Activated T-cell treated with anti-CD3 and anti-CD28 coated beads for 48 hours (primary cell): ENCODE data around the gene SH3GL2.

ENCODE experiments used
- DNase-seq: peaks from one replicate; pipeline ENCODE4 v3.0.0-alpha.2; 2020; ENCODE audit warnings: low read depth

SH3GL2 gene

DNA sequence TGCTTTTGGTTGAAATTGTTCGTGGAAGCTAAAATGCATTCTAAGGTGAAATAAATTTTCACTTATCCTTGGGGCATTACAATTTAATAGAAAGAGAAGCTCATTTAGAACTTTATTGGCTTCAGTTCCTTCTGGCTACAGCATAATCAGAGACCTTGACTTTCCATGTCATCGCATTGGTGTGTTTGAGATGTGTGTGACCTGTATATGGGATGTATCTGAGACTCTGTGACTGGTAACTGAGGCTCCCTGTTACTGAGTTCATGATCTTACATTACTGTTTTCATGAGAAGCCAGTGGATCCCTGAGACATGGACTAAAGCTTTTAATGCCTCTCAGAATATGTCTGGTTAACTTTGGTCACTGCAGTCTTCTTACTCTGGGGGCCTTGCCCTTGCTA lies 32.5 kb downstream of the SH3GL2 start:
- no peak for DNase-seq

DNA sequence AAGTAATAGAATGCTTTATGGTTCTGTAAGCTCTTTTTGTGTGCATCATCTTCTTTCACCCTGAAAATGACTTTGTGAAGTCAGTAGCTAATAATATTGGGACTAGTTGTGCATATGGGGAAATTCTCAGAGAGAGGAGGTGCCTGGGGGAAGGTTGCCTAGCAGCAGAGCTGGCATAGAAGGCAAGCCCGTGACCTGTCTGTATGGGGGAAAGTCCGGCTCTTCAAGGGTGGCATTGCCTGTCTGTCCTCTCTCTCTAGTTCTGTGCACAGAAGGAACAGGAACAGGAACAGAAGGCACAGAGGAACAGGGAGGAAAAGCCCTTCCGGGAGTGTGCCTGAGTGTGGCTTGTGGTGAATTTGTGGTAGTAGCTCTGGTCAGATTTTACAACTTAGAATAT lies 33.1 kb downstream of the SH3GL2 start:
- no peak for DNase-seq

DNA sequence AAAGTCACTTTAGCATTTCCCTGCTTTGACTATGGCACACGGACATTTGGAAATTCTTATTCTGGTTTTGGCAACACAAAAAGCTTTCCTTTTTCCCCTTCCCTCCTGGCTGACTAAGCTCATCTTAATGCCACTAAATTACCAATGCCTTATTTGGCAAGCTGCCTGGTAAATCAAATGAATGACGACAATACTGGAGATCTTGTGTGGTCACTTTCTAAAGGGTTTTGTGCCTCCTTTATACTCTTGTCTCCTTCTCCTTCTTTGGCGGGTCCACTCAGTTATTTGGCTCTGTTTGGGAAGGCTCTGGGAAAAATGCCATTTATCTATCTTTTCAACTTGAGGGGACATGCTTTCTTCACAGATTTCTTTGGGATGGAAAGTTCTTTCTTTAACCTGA lies 34.9 kb downstream of the SH3GL2 start:
- DNase-seq = no peak

DNA sequence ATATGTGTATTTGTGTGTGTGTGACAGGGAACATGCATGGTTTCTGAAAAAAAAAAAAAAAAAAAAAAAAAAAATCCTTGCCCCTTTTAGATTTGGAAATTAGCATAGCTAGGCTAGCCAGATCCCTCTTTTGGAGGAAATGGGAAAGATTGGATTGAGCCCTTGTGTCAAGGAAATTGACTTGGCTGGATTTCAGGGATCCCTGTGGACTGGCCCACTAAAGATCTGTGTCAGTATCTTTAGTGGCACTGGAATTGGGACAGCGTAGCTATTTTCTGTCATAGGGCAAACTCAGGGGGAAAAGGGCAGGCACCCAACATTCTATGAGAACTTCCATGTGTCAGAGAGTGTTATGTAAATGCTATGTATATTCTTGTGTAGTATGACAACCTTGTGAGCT lies 35.4 kb downstream of the SH3GL2 start:
- DNase-seq = no peak

DNA sequence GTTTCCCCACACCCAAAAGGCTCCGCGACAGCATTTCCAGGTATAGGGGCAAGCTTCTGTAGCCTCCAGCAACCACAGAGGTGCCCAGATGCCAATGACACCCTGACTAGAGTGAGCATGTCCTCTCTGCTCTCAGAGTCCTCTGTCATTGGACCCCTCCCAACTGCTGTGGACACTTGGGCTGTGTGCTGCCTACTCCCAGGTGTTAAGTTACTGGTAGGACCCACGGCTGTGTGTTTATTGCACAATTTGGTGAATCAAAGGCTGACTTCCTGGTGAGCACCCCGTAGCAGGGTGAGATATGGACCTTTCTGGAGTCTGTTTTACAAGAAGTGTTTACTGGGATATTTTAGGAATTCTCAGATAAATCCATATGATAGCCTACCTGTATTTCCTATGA lies 36.0 kb downstream of the SH3GL2 start:
- DNase-seq = no peak

DNA sequence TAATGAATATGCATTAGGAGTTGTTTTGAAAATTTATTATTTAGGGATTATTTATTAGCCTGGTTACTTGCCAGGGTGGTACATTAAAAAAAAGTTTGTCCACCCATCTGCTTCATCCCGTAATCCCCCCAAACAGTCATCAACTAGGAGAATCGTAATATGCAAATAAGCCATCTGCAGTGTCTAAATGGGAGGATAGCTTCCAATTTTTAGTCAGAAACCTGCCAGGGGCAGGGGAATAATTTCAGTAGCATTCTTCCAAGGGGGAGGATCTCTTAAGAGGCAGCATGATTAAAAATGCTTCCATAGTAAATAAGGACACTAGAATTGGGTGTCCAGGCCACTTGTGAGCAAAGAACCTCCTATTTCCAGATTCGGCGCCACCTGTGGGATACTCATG lies 43.3 kb downstream of the SH3GL2 start:
- no peak for DNase-seq

DNA sequence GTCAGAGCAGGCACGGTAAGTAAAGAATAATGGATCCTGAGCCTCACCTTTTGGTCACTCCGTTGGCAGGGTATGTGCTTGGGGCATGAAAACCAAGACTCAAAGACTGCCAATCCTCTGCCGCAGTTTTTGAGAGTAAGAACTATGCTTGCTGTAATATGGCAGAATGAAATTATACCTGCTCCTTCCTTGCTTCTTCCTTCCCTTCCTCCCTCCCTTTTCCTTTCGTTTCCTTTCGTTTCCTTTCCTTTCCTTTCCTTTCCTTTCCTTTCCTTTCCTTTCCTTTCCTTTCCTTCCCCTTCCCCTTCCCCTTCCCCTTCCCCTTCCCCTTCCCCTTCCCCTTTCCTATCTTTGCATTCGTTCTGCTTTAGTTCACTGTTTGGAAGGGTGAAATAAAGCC lies 43.9 kb downstream of the SH3GL2 start:
- DNase-seq = no peak

DNA sequence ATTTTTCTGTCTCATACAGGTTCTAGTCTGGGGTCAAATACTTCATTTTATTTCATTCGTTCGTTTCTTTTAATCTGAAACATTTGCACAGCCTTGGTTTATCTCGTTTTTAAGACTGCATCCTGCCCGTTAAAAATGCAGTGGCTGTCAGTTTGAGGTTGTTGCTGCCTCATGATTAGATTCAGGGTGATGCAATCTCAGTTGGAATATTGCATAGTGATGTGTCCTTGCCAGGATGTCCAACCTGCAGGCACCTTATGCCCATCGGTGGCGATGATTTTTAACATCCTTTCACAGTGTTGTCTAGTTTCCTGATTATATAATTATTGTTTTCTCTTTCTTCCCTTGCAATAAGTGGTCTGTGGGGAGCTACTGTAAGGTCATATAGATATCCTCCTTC lies 45.1 kb downstream of the SH3GL2 start:
- no peak for DNase-seq

DNA sequence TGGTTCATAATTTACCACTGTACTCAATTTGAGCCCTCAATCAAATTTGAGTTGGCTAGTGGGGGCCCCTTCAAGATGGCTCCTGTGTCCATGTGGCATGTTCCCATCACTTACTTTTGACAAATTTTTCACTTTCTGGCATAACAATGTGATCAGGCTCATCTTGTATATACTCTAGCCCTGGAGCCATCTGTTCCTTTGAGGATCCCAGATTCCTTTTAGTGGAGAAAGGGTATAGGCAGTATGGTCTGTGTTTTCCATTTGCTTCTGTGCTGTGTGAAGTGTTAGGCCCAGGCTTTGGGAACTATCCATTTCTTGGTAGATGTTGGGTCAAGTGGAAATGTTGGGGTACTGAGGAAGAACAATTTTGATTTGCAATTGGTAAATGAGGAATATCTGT lies 45.7 kb downstream of the SH3GL2 start:
- DNase-seq = no peak

DNA sequence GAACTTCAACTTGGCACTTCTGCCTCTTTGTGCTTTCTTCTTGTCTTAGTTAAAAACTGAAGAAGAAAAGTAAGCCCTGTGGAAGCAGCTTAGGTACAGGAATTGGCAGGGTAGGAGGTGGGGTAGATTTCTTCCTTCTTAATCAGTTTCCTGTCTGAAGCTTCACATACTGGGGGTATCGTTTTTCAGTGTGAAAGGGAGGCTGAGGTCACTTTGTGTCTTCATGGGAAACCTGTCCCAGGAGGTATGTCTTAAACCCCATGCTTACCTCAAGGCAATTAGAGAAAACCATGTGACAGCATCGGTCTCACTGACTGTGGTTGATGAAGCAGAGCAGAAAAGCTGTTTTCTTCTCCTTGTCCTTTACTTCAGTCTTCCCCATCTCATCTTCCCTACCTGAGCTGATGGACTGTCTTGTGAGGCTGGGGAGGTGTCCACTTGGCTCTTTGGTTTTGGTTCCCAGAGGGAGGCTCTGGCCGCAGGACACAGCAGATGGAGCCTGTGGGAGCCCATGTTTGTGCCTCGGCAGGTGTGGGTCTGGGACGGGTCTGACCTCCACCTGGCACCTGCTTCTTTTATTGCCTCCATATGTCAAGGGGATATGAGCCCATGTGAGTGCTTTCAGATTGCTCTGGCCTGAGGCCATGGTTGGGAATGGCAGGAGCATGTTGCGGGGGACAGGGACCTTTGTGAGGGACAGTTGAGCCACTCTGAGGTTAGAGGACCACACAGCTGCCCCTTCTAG lies 47.0 kb downstream of the SH3GL2 start:
- no peak for DNase-seq

DNA sequence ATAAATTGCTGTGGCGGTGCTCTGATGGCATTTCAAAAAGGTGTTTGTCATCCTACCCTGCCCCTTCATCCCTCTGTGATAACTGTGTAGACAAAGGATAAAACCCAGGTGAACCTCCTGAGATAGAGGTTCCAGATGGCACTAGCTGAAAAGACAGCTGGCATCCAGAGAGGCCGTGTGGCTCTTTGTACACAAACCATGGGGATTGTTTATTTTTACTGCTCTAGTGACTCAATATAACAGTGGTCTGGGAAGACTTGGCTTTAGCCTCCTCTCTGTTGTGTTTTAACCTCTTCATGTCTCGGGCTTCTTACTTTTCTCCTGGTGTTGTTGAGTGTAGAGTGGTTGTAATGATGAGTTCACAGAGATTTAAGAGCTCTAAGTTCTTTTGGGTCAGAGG lies 48.8 kb downstream of the SH3GL2 start:
- DNase-seq = no peak

DNA sequence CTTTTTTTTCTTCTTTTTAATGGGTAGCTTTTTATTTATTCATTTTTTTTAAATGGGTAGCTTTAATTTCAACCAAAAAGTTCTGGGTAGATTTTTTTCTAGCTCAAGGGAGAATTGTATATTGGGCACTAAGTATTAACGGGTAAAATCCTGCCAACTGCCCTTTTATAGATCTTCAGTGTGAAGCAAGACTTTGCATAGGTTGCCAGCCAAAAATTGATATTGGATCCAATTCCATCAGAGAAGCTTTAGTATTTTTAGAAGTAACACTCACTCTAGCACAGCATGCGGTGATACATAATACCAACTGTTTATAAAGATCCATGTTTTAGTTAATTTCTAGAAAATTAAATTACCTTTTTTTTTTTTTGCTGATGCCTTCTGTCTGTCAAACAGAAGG lies 49.8 kb downstream of the SH3GL2 start:
- no peak for DNase-seq

DNA sequence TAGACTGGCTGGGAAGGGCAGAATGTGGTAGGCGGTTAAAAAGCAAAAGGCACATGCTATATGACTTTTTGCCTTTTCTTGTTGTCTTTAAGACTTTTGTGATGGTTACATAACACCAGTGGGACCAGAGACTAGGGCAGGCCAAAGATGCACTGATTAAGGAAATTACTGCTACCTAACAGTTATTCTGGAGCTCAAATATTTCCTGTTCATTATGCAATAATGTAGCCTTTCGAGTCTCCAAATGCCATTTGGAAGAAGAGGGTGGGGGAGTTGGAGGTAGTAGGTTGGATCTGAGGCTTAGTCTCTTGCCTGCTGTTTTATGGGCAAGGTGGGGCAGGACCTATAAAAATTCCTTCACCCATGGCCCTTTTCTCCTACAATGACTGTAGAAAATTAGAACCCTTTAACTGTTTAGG lies 51.7 kb downstream of the SH3GL2 start:
- no peak for DNase-seq

DNA sequence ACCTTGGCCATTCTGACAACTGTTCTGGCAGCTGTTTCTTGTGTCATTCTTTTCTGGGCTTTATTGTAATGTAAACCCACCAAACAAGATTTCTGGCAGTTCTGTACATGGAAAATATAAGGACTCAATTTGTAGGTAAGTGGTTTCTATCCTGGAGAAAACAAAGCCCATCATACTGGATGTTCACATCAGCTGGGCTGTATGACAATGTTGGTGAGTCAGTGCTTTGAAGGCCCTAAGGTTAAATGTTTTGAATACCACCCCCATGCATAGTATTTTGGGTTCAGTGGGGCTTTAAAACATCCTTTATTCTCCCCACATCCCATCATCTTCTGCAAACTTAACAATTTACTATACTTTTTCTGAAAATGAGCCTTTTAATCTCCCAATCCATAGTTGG lies 52.5 kb downstream of the SH3GL2 start:
- no peak for DNase-seq

DNA sequence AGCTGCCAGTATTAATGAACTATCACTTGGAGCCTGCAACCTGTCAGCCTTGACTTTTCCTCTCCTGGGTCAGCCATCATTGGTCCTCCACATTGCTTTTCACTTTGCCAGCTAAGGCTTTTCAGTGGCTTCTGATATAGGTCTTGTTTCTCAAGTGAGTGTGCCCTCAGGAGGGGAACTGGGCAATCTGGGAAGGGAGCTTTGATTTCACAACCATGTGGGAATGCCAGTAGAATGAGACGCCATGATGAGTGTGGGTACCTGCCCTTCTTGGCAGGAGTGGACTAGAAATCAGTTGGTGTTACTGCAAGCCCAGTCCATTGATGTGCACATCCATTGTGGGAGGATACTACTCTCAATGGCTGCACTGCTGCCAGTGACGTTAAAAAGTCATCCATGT lies 54.1 kb downstream of the SH3GL2 start:
- no peak for DNase-seq

DNA sequence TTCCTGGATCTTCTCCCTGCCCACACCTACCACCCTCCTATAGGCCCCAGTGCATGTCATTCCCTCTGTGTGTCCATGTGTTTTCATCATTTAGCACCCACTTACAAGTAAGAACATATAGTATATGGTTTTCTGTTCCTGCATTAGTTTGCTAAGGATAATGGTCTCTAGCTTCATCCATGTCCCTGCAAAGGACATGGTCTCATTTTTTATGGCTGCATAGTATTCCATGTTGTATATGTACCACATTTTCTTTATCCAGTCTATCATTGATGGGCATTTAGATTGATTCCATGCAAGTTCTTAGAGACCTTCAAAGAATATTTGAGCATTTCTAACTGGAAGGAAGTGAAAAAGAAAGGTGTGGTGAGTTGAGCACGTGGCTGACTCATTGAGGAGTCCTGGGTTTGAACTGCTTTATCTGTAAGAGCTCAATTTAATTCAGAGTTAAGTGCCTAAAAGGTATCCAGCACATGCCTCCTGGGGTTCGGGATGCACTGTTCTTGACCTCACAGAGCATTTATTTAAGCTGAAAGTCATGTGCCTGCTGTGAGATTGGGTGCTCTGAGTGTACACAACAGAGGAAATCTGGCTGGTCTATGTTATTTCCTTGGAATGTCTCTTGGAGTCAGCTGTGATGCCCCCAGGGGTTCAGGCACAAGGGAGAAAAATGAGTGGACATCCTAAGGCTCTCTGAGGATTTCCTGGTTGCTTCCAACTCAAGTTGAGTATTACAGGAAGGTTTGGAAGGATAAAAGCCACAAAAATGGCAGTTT lies 56.4 kb downstream of the SH3GL2 start:
- DNase-seq = no peak

DNA sequence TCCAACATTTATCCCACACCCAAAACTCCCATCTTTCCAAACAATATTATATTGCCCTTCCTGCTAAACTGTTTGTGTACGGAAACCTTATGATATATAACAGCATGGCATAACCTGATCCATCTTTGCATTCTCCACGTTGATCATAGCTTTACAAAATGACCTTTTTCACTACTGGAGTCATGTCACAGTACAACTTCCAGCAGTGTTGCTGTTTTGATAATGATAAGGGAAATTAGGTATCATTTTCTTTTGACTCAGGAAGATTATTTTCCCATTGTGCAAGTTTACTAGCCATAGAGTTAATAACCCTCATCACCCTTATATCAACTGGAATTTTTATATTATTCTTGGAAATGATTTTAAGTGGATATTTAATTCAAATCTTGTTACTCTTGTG lies 57.5 kb downstream of the SH3GL2 start:
- DNase-seq = no peak

DNA sequence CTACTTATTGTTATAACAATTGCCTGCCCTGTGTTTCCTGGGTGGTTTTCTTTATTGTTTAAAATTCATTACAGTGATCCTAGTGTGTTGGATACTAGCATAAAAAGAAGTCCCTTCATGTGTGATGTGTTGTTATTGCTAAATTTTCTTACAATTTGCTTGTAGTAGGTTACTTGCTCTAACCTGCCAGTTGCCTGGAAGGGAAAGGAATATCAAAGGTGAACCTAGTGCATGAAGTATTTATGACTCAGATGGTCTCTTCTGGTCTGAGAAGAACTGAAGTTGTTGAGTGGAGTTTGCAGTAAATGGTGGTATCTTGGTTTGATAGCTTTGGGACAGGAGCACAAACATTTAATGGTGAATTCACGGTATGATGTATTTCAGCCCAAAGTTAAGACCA lies 58.0 kb downstream of the SH3GL2 start:
- no peak for DNase-seq

DNA sequence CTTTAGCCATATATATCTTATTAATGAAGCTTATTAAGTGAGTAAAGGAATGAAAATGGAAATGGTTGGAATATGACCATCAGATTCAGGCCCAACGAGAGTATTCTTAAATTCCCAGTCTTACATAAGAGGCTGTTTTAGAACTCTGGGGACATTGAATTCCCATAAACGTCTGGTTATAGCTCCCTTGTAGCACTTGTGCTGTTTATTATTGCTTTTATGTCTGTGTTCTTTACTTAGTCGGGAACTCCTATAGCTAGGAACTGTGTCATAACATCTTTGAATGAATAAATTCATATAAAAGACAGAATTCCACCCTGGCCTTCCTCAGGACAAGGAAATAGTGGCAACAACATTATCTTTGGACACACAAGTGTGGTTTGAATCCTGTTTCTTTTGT lies 58.4 kb downstream of the SH3GL2 start:
- no peak for DNase-seq

DNA sequence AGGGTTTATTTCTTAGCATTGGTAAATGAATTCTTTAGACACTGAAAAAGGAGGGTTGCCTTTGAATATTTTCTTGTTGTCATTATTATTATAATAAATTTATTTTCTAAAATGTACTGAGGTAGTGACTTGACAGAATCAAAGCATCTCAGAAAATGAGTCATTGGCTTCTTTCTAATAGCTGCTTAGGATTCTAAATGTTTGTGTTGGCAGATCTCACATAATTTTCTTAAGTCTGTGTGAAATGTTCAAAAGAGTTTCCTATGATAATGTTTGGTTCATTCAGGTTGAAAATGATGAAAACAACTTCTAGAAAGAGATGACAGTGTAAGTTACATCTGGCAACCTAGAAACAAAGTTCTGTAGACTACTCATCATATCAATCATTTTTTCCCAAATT lies 69.7 kb downstream of the SH3GL2 start:
- no peak for DNase-seq

DNA sequence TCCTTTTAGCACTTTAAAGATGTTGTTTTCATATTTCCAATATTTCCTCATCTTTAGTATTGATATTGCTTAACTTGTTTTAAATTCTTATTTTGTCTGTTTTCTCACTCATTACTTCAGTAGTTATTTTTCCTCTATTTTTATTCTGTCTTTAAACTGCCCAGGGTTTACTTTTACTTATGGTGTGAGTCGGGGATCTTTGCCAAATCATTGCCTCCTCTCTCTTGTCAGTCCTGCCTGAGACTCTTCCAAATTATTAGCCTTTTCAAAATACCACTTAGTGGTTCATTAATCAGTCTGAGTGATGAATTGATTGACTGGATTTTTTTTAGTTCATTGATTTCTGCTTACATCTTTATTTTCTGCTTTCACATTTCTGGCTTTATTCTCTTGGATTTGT lies 72.9 kb downstream of the SH3GL2 start:
- no peak for DNase-seq

DNA sequence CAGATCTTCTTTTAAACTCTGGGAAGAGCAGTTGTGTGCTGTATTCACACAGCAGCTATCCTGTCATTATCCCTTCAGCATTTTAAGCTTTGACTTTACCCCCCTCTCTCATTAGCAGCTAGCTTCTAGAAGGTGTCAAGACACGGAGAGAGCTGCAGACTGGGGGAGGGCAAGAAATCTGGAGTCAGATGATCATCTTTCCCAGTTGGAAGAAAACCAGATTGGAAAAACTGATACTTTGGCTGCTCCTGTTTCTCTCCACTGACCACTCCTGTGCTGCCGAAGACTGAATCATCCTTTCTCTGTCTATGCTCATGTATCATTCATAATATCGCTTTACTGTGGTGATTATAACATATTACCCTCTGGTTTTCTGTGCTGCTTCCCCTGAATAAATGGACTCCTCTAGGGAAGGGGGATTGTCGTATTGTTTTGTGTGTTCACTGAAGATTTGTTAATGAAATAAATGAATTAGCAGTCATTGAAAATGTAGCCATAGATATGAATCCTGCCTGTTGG lies 75.1 kb downstream of the SH3GL2 start:
- DNase-seq = no peak

DNA sequence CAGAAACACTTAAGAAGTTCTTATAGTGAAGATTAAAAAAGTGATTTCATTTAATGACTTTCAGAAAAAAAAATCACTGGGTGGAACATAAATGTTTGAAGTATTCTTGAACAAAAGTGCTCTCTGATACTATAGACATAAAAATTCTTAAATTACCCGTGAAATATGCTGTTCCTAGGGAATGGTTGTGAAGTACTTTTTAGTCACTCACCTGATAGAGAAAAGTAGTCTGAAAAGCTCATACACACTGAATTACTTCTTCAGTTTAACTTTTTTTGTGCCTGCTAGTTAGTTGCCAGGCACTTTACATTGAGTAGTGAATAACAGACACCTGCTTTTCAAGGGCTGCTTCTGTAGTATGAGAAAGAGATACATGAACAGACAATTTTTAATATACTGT lies 78.0 kb downstream of the SH3GL2 start:
- no peak for DNase-seq

DNA sequence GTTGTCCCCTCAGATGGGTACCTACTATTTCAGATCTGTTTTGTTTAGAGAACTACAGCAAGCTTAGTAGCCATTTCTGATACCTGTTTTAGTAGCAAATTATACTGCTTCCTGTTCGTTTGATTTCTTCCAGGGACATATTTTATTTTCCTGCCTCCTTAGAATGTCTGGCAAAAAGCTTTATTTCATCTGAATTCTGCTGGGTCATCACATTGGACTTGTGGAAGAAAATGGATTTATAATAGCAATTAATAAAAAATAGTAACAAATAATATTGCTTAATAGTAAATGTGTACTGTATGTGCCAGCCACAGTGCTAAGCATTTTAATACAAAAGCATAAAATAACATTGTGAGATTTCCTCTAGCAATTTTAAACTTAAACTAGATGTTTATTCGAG lies 79.4 kb downstream of the SH3GL2 start:
- DNase-seq = no peak
